Measurements from ENCODE around the gene KLHL29.

Gene KLHL29

DNA sequence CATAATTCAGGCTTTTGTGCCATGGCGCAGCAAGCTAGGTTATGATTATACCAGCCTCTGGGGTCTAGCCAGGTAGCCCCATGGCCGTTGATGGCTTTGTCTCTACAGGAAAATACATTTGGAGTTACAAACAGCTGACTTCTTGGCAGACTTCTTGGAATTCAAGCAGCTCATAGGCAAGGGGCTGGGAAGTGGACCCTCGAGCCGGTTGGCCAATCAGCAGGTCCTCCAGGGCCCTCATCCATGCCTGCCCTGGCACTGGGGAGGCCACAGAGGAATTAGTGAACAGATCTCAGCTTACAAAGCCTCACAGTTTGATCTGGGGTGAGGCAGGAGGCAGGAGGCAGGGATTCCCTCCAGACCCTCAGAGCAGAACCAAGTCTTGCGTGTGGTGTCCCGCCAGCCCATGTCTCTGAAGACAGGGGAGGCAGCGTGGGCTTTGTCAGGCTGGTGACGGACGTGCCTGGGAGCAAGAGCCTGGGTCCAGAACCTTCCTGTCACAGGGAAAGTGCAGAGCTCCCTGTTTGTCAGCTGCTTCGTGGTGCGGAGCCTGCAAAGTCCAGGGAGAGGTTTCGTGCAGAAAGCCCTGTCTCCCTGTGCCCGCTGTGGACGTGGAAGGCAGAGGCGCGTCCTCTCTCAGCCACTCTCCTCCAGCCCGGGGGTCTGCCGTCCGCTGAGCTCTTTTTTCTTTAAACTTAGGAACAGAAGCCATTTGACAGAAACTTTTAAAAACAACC, 131.7 kb downstream of the KLHL29 start:
- DNase-seq, result no peak

DNA sequence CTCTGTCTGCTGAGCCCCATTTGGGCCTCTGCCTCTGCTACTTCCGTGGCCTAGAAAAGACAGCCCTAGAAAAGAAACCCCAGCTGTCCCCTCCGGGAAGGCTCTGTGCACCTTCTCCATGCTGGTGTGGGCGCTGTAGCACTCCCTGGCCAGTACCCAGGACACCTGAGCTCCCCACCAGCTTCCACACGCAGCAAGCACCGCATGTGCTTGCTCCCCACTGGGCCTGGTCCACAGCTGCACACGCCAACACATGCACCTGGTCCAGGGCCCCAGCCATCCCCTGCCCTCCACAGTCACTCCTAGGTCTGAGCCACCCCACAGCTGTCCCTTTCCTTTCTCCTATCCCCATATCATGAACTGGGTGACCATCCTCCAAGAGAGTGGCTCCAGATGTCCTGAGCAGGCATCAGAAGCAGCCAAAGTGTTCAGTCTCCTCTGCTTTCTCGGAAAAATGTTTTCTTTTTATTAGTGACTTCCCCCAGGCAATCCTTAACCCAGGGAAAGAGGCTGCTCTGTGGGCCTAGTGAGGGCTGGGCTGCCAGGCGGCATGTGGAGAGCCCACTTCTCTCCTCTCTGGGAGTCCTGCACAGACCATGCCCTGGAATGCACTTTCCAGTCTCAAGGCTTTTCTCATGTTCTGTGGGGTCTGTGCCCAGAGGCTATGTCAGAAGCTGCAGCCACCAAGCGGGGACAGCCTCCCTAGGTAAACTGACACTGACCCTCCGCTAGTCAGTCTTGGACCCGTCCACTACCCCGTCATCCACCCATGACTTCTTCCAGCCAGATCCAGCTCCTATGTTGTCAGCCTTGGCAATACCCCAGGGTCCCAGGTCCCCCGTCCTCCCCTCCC, 133.7 kb downstream of the KLHL29 start:
- no peak for DNase-seq

DNA sequence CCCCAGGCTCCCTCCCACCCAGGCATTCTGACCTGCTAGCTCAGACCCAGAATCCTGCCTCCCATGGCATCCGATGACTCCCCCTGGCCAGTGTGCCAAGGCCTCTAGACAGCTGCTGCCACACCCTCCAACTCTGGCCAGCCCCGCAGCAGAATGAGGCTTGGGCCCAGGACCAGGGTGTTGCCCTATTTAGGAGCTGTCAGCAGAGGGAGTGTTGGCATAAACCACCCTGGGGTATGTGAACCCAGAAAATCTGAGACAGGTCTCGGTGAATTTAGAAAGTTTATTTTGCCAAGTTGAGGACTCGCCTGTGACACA, 134.3 kb downstream of the KLHL29 start:
- no peak for DNase-seq

GRCh38 chr2:23520256-23520655, 135.3 kb downstream of the KLHL29 start:
- no peak for DNase-seq

DNA sequence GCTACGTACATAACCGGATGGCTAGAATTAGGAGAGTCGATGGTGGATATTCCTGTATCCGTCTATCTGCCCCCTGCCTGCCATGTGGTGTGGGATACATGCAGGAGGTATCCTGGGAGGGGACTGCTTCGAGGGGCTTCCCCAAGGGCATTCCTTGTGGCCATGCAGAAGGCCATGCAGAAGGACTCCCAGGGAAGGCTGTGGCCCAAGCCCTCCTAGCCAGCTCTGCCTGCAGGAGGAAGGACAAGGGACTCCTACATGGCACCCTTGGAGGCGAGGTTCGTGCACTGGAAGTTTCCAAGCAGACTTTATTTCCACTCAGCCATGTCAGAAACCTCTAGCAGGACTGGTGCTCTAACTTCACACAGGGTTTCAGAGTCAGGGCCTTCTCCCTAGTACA, 136.1 kb downstream of the KLHL29 start:
- no peak for DNase-seq

- DNase-seq, result no peak
Measured at GRCh38 chr2:23522726-23523372, 137.9 kb downstream of the KLHL29 start.

DNA sequence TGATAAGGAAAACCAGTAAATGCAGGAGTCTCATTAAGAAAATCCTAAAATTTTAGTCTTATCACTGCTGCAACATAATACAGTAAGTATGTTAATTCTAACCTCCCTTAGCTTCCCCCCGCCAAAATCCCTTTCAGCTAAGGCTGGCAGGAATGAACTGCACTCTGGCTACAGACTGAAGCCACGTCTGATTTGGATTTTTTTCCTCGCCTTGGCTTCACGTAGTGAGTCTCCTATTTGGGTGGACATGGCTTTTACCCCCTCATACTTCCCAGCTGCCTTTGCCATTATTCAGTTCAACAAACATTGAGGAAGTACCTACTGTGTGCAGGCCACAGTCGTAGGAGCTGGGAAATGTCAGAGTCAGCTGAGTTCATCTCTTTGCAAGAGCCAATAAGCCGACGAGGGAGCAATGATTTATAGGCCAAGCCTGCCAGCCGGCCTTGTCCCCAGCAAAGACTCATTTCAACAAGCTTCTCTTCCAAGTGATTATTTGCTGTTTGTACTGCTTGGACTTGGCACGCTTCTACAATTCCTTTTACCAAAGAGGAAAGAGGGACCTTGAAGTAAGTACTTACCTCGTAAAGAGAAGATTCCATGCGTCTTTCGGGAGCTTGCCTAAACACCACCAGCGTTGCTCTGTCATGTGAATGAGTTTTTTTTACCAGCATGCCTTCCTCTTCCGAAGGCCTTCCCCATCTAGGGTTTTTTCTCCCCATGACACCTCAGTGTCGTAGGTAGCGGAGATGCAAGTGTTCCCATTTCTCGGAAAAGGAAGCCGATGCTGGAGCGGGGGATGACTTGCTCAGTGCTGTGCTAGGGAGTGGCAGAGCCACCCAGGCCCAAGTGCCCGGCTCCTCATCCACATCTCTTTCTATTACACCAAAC, 138.6 kb downstream of the KLHL29 start:
- no peak for DNase-seq

DNA sequence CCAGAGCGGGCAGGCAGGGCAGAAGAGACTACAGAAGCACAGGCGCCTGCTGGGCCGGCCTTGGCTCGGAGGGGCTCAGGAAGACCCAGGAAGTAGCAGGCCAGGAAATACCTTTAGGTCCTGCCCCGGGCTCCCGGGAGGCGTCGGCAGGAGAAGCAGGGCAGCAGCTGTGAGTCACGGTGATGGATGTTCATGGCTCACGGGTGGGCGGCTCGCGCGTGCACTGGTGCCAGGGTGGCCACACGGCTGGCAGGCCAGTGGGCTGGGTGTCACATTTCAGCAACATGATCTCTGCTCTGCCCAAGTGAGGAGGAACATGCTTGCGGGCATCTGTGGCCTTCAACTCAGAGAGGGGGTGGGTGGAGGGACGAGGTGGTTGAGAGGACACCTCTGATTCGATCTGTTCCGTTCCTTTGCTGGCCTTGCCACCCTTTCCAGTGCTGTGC, 139.3 kb downstream of the KLHL29 start:
- no peak for DNase-seq

GRCh38 chr2:23525137-23525765, 140.3 kb downstream of the KLHL29 start:
- no peak for DNase-seq

- DNase-seq, result peak in 1 of 2 experiments; percentile 28
Measured at GRCh38 chr2:23526114-23526513, 141.1 kb downstream of the KLHL29 start.

GRCh38 chr2:23526835-23527790, 142.1 kb downstream of the KLHL29 start:
- DNase-seq, result no peak

DNA sequence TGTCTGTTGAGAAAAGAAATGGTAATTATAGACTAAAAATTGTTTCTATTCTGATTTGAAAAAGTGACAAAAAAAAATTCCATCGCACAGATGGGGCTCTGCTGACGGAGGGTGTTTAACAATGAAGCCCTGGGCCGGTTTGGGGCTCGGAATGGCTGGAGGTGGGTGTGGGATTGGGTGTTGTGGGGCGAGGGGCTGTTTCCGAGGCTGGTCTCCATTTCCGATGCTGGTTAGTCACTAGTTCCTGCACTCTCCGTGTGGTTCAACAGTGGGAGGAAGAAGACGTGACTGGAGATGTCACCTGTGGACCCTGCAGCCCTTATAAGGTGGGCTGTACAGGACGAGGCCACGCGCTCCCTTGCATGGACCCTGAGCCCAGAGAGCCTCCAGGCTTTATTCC, 143.2 kb downstream of the KLHL29 start:
- DNase-seq, result no peak

GRCh38 chr2:23528690-23529089, 143.7 kb downstream of the KLHL29 start:
- DNase-seq, result no peak

GRCh38 chr2:23529659-23530058, 144.7 kb downstream of the KLHL29 start:
- no peak for DNase-seq

GRCh38 chr2:23530206-23530908, 145.4 kb downstream of the KLHL29 start:
- no peak for DNase-seq

DNA sequence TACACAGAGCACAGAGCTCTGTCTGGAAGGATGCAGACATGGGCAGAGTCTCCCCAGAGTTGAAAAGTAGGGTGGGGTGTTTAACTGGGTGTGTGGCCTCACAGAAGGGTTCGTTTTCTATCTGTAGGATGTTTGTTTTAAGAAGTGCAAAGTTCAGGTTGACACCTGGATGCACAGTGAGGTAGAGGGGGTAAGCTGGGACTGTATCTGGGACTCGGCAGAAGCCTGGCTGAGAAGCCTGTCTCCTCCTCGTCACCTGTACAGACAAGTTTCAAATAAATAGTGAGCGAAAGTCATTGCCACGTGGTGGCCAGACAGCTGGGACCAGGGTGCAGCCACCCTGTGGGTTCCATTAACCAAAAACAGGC, 145.9 kb downstream of the KLHL29 start:
- DNase-seq, result no peak

DNA sequence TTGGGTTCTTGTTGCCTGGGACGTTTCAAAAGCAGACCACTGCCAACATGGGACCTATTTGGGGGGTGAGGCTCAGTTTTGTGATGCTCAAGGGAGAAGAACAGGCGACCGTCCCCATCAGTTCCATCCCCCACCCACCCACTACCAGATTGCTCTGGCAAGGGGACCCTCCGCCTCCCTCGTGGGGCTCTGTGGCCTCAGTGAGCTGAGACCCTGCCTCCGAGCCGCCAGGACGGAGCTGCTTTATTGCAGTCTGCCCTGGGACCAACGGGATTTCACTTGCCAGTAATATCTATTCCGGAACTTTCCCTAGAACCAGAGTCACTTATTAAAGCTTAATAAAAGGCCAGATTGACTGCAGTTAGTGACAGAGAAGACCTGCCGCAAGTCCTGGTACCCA, 146.3 kb downstream of the KLHL29 start:
- DNase-seq, result no peak

GRCh38 chr2:23531881-23532280, 146.9 kb downstream of the KLHL29 start:
- no peak for DNase-seq

- DNase-seq, result peak; percentile 54 to 60
Measured at GRCh38 chr2:23532391-23533337, 147.7 kb downstream of the KLHL29 start.
